Muscle layer of colon (tissue), 2 donors: ENCODE results near the gene HSFX4.
A peak's percentile ranks its signal among the peaks of the same experiment; 100 is the strongest.
"Not testable (repeated sequence)": the region's sequence is repeated elsewhere in the genome, so short reads cannot be mapped to it uniquely, and the experiment has no call there.

Experiments used
- H3K27ac ChIP-seq: one replicate; pipeline ENCODE4 v1.7.0; 2013; ENCODE audit warnings: low read depth, mild to moderate bottlenecking, low read length, moderate library complexity
- H3K27me3 ChIP-seq, 2 donors: one replicate each; pipeline ENCODE4 v1.7.0; 2013; ENCODE audit warnings: low read length in 2 of 2, mild to moderate bottlenecking in 2 of 2; ENCODE audit not compliant: insufficient read depth in 2 of 2, control insufficient read depth in 1 of 2
- H3K36me3 ChIP-seq: one replicate; pipeline ENCODE4 v1.7.0; 2013; ENCODE audit warnings: mild to moderate bottlenecking, low read length; ENCODE audit not compliant: insufficient read depth
- H3K4me1 ChIP-seq: one replicate; pipeline ENCODE4 v1.7.0; 2013; ENCODE audit warnings: mild to moderate bottlenecking, low read length; ENCODE audit not compliant: insufficient read depth
- H3K4me3 ChIP-seq, 2 donors: one replicate each; pipeline ENCODE4 v1.7.0; 2013; ENCODE audit warnings: low read length in 2 of 2, low read depth in 1 of 2, mild to moderate bottlenecking in 1 of 2, moderate library complexity in 1 of 2
- H3K9ac ChIP-seq: one replicate; pipeline ENCODE4 v1.7.0; 2013; ENCODE audit warnings: low read length
- H3K9me3 ChIP-seq: one replicate; pipeline ENCODE4 v1.7.0; 2013; ENCODE audit warnings: mild to moderate bottlenecking, low read length
- donor health status: abdominal sarcoma.
- donor health status: Adenocarcinoma of cecum.

Gene HSFX4

GRCh38 chrX:149939655-149939904 is 10.2 kb downstream of the HSFX4 start:
- peaks cover 5% of the 10 kb centered on the region for H3K36me3 ChIP-seq
- no peak overlapping the region for H3K27ac ChIP-seq
- no peak overlapping the region for H3K4me3 ChIP-seq
- no peak overlapping the region for H3K9ac ChIP-seq
- no peaks in the 10 kb centered on the region for H3K9me3 ChIP-seq
- H3K27me3 ChIP-seq, result no peaks in the 10 kb centered on the region
- H3K4me1 ChIP-seq, result peaks cover 6% of the 10 kb centered on the region

GRCh38 chrX:149939905-149940673 is 10.7 kb downstream of the HSFX4 start:
- Histone ChIP-seq H3K27ac (no peak overlapping the region), H3K36me3 (peaks cover 5% of the 10 kb centered on the region), H3K4me1 (peaks cover 6% of the 10 kb centered on the region), H3K27me3 (no peaks in the 10 kb centered on the region), H3K4me3 (peak overlapping the region; percentile 20 to 41), H3K9ac (no peak overlapping the region), H3K9me3 (no peaks in the 10 kb centered on the region)

GRCh38 chrX:149940674-149941024 is 11.3 kb downstream of the HSFX4 start:
- not testable (repeated sequence) for H3K27ac ChIP-seq, H3K27me3 ChIP-seq, H3K9ac ChIP-seq, H3K4me3 ChIP-seq, H3K9me3 ChIP-seq, H3K36me3 ChIP-seq, H3K4me1 ChIP-seq

- not testable (repeated sequence) for H3K4me1 ChIP-seq, H3K27me3 ChIP-seq, H3K27ac ChIP-seq
Observed at GRCh38 chrX:149945087-149945670, 15.8 kb downstream of the HSFX4 start.

GRCh38 chrX:149945820-149946219 is 16.4 kb downstream of the HSFX4 start:
- H3K4me3 ChIP-seq, H3K9ac ChIP-seq, H3K27me3 ChIP-seq, H3K9me3 ChIP-seq, H3K36me3 ChIP-seq, H3K27ac ChIP-seq: not testable (repeated sequence)
- peaks cover 11% of the 10 kb centered on the region for H3K4me1 ChIP-seq

More at GRCh38 chrX:149945087-149945670, 15.8 kb downstream of the HSFX4 start:
- not testable (repeated sequence) for H3K36me3 ChIP-seq, H3K9me3 ChIP-seq, H3K9ac ChIP-seq, H3K4me3 ChIP-seq

GRCh38 chrX:149946932-149947331 is 17.6 kb downstream of the HSFX4 start:
- not testable (repeated sequence) for H3K27me3 ChIP-seq, H3K27ac ChIP-seq, H3K36me3 ChIP-seq, H3K9ac ChIP-seq, H3K4me3 ChIP-seq, H3K9me3 ChIP-seq
- peaks cover 14% of the 10 kb centered on the region for H3K4me1 ChIP-seq

GRCh38 chrX:149948016-149948415 is 18.6 kb downstream of the HSFX4 start:
- Histone ChIP-seq H3K27me3 (no peaks in the 10 kb centered on the region), H3K9ac (no peak overlapping the region), H3K4me3 (no peak overlapping the region), H3K4me1 (peaks cover 14% of the 10 kb centered on the region), H3K27ac (no peak overlapping the region), H3K9me3 (no peaks in the 10 kb centered on the region), H3K36me3 (peaks cover 5% of the 10 kb centered on the region)

GRCh38 chrX:149949743-149950436 is 20.5 kb downstream of the HSFX4 start:
- Histone ChIP-seq H3K27me3 (no peaks in the 10 kb centered on the region), H3K27ac (no peak overlapping the region), H3K36me3 (no peaks in the 10 kb centered on the region), H3K4me3 (no peak overlapping the region), H3K9ac (no peak overlapping the region), H3K4me1 (peaks cover 14% of the 10 kb centered on the region), H3K9me3 (no peaks in the 10 kb centered on the region)

- H3K9ac ChIP-seq, result no peak overlapping the region
- H3K27ac ChIP-seq, result no peak overlapping the region
- no peaks in the 10 kb centered on the region for H3K36me3 ChIP-seq
- no peak overlapping the region for H3K4me3 ChIP-seq
- H3K4me1 ChIP-seq, result peaks cover 14% of the 10 kb centered on the region
- H3K27me3 ChIP-seq, result no peaks in the 10 kb centered on the region
- H3K9me3 ChIP-seq, result no peaks in the 10 kb centered on the region
Observed at GRCh38 chrX:149950681-149951080, 21.3 kb downstream of the HSFX4 start.

- no peak overlapping the region for H3K4me3 ChIP-seq
- no peaks in the 10 kb centered on the region for H3K4me1 ChIP-seq
- H3K9me3 ChIP-seq, result no peaks in the 10 kb centered on the region
- H3K27me3 ChIP-seq, result no peaks in the 10 kb centered on the region
- H3K27ac ChIP-seq, result no peak overlapping the region
- H3K9ac ChIP-seq, result no peak overlapping the region
- H3K36me3 ChIP-seq, result no peaks in the 10 kb centered on the region
Observed at GRCh38 chrX:149961572-149961971, 32.2 kb downstream of the HSFX4 start.

GRCh38 chrX:149962010-149962409 is 32.6 kb downstream of the HSFX4 start:
- no peaks in the 10 kb centered on the region for H3K4me1 ChIP-seq
- no peaks in the 10 kb centered on the region for H3K27me3 ChIP-seq
- no peaks in the 10 kb centered on the region for H3K9me3 ChIP-seq
- no peak overlapping the region for H3K9ac ChIP-seq
- H3K27ac ChIP-seq, result no peak overlapping the region
- no peaks in the 10 kb centered on the region for H3K36me3 ChIP-seq
- no peak overlapping the region for H3K4me3 ChIP-seq
